ENCODE data around the gene TXNDC16. TPM values are rescaled to one million over a fixed set of nuclear protein-coding genes. Genes with fewer than 3 reads are reported as not detected.

TXNDC16 gene
- total RNA-seq, 4 donors from 2014 or later, result 8.5 to 12.6 (median 9.9) TPM

DNA sequence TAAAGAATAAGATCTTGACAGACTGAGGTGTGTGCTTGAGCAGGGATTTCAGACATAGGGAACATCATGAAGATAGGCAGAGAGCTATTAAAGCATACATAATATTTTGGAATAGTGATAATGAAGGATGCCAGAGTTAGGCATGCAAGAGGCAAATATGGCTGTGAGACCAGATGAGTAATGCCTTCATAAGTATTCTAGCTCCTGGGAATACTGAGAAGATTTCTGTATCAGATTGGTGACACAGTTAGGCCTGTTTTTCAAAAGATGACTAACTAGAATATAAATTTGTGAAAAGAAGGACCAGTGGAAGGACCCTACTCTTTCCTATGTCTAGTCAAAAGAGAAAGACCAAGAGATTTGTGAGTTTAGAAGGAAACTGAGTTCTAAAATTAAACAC lies 108.8 kb downstream of the TXNDC16 start:
- TF ChIP-seq, protein P1, sequence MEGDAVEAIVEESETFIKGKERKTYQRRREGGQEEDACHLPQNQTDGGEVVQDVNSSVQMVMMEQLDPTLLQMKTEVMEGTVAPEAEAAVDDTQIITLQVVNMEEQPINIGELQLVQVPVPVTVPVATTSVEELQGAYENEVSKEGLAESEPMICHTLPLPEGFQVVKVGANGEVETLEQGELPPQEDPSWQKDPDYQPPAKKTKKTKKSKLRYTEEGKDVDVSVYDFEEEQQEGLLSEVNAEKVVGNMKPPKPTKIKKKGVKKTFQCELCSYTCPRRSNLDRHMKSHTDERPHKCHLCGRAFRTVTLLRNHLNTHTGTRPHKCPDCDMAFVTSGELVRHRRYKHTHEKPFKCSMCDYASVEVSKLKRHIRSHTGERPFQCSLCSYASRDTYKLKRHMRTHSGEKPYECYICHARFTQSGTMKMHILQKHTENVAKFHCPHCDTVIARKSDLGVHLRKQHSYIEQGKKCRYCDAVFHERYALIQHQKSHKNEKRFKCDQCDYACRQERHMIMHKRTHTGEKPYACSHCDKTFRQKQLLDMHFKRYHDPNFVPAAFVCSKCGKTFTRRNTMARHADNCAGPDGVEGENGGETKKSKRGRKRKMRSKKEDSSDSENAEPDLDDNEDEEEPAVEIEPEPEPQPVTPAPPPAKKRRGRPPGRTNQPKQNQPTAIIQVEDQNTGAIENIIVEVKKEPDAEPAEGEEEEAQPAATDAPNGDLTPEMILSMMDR (IDR thresholded peaks at IDR 0.05; ENCODE audit: low read depth), result no peak

DNA sequence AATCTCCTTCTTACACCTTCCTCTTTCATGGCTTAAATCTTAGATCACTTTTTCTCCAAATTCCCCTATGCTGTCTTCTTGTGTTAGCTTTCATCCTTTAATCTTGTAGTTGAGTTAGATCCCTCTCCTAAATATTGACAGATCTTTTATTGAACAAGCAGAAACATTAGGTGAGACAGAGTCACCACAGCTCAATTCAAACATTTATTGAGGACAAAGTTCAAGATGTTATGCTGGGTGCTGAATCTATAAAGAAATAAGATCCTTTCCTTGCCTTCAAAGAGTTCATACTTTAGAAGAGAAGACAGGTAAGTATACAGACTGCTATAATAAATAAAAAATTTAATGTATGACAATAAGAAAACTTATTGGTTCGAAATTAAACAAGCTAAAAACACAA lies 109.7 kb downstream of the TXNDC16 start:
- TF ChIP-seq, protein P1 (IDR thresholded peaks at IDR 0.05; ENCODE audit: low read depth), result no peak

DNA sequence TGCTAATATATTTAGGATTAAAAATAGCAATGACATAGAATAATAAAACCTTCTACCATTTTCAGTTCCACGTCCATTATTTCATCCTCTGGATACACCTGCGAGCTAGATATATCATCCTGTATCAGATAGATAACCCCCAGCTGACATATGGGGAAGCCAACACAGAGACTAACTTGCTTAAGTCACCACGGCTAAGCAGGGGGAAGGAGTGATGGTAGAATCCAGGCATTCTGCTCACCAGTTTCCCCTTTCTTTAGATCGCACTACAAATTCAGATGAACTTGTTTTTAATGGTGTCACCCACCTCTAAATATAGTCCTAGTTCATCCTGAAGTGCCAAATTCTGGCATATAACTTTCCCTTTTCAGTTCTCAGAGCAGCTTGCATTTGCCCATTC lies 110.1 kb downstream of the TXNDC16 start:
- TF ChIP-seq, protein P1 (IDR thresholded peaks at IDR 0.05; ENCODE audit: low read depth), result no peak

DNA sequence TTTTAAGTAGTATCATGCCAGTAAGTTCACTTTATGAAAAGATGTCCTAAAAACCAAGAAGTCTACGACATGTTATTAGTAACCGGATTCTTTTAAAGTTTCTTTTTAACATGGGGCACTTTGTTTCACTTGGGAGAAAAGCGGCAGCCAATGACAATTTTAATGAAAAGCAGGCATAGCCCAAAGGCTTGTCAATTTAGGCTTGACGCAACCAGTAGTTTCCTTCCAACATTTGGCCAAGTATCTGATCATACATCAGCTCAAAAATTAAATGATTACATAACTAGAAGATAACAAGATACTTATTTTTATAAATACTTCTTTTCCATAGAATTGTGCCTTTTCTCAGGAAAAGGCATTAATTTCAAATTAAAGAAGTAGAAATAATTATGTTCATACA lies 112.8 kb downstream of the TXNDC16 start:
- TF ChIP-seq, protein P1 (IDR thresholded peaks at IDR 0.05; ENCODE audit: low read depth), result no peak

DNA sequence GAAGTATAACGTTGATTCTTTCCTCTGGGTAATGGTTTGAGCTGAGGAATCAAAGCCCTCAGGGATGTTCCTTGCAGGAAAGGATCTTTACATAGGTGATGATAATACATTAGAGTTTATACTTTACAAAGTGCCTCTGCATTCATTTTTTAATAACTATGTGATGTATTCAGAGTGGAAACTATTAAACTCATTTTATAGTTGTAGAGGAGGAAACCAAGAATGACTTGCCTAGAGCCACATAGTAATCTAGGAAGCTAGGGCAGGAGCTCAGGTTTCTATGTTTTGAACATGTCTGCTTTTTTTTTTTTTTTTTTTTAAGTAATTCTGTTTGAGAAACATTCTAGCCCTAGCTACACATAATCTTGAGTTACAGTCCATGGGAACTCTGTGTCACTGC lies 117.3 kb downstream of the TXNDC16 start:
- TF ChIP-seq, protein P1 (IDR thresholded peaks at IDR 0.05; ENCODE audit: low read depth), result no peak

DNA sequence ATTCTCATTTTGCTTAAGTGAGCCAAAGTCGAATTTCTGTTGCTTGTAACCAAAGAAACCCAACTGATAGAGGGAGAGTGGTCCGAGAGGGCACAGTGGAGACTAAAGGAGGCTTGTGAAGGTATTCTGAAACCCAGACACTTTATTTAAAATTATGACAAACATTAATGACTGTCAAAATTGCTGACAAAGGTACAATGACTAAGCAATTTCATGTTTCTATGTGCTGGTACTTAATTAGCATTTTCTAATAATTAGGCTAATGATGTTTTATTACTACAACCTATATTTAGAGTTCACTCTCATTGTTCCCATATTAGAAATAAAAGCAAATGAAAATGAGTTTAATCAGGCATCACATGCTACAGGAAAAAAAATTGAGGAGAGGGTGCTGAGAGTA lies 121.8 kb downstream of the TXNDC16 start:
- TF ChIP-seq, protein P1 (IDR thresholded peaks at IDR 0.05; ENCODE audit: low read depth), result no peak

DNA sequence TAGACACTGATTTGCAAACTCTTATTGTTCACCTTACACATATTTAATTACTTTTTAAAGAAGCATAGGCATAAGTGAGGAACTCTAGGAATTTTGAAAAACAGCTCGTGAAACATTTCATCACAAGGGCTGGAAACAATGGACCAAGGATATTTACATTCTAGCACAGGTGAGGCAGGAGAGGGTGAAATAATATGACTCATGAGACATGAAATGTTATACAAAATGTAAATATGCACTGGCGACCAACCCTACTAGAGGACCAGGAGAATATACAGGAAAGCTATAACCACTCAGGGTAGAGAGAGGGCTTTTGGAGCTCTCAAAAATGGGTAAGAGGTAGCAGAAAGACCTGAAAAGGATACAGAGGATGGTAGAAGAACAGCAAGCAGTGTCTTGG lies 122.9 kb downstream of the TXNDC16 start:
- TF ChIP-seq, protein P1 (IDR thresholded peaks at IDR 0.05; ENCODE audit: low read depth), result no peak
